ENCODE data around the gene PRPSAP1. TPM values are rescaled to one million over a fixed set of nuclear protein-coding genes. Genes with fewer than 3 reads are reported as not detected.
"Not testable (repeated sequence)": the region's sequence is repeated elsewhere in the genome, so short reads cannot be mapped to it uniquely, and the experiment has no call there.

Gene PRPSAP1
- polyA plus RNA-seq, 1 donor from 2014 or later, result 62.0 TPM

GRCh38 chr17:76333673-76334505 is 19.8 kb downstream of the PRPSAP1 start:
- Mint-ChIP-seq H3K27ac (peak overlapping the region in 1 of 3 donors; percentile 77), H3K4me1 (peaks cover 0 to 8% (median 0%) of the 10 kb centered on the region in 3 donors), H3K36me3 (peaks cover 2% of the 10 kb centered on the region), H3K4me3 (no peak overlapping the region), H3K27me3 (no peaks in the 10 kb centered on the region), H3K9me3 (no peaks in the 10 kb centered on the region)

- H3K4me3 Mint-ChIP-seq, result no peak overlapping the region
- H3K4me1 Mint-ChIP-seq, result peaks cover 0 to 8% (median 0%) of the 10 kb centered on the region in 3 donors
- H3K27ac Mint-ChIP-seq, result no peak overlapping the region
- no peaks in the 10 kb centered on the region for H3K9me3 Mint-ChIP-seq
- peaks cover 1% of the 10 kb centered on the region for H3K36me3 Mint-ChIP-seq
- no peaks in the 10 kb centered on the region for H3K27me3 Mint-ChIP-seq
These were observed 22.6 kb downstream of the PRPSAP1 start for GRCh38 chr17:76331083-76331482.

GRCh38 chr17:76329664-76330063 is 24.1 kb downstream of the PRPSAP1 start:
- Mint-ChIP-seq H3K36me3 (peaks cover 4% of the 10 kb centered on the region), H3K27ac (no peak overlapping the region), H3K9me3 (no peaks in the 10 kb centered on the region), H3K4me3 (no peak overlapping the region), H3K4me1 (peaks cover 0 to 8% (median 0%) of the 10 kb centered on the region in 3 donors), H3K27me3 (no peaks in the 10 kb centered on the region)

GRCh38 chr17:76327696-76328095 is 26.0 kb downstream of the PRPSAP1 start:
- Mint-ChIP-seq H3K36me3 (peaks cover 6% of the 10 kb centered on the region), H3K9me3 (no peaks in the 10 kb centered on the region), H3K27me3 (no peaks in the 10 kb centered on the region)

GRCh38 chr17:76326306-76326705 is 27.4 kb downstream of the PRPSAP1 start:
- peaks cover 0 to 3% (median 0%) of the 10 kb centered on the region in 3 donors for H3K4me1 Mint-ChIP-seq
- H3K4me3 Mint-ChIP-seq, result no peak overlapping the region
- H3K9me3 Mint-ChIP-seq, result no peaks in the 10 kb centered on the region
- peaks cover 8% of the 10 kb centered on the region for H3K36me3 Mint-ChIP-seq
- no peaks in the 10 kb centered on the region for H3K27me3 Mint-ChIP-seq
- H3K27ac Mint-ChIP-seq, result no peak overlapping the region

More at GRCh38 chr17:76327696-76328095, 26.0 kb downstream of the PRPSAP1 start:
- Mint-ChIP-seq H3K4me3 (no peak overlapping the region), H3K27ac (no peak overlapping the region), H3K4me1 (peaks cover 0 to 5% (median 0%) of the 10 kb centered on the region in 3 donors)

GRCh38 chr17:76318586-76318985 is 35.1 kb downstream of the PRPSAP1 start:
- H3K4me3 Mint-ChIP-seq, result no peak overlapping the region
- peaks cover 0 to 1% (median 0%) of the 10 kb centered on the region in 3 donors for H3K4me1 Mint-ChIP-seq
- no peak overlapping the region for H3K27ac Mint-ChIP-seq
- H3K36me3 Mint-ChIP-seq, result peaks cover 7% of the 10 kb centered on the region
- H3K9me3 Mint-ChIP-seq, result no peaks in the 10 kb centered on the region
- no peaks in the 10 kb centered on the region for H3K27me3 Mint-ChIP-seq

GRCh38 chr17:76317535-76317934 is 36.2 kb downstream of the PRPSAP1 start:
- Mint-ChIP-seq H3K4me1 (peaks cover 0 to 1% (median 0%) of the 10 kb centered on the region in 3 donors), H3K27ac (no peak overlapping the region), H3K27me3 (no peaks in the 10 kb centered on the region), H3K36me3 (peaks cover 5% of the 10 kb centered on the region), H3K9me3 (no peaks in the 10 kb centered on the region), H3K4me3 (no peak overlapping the region)

GRCh38 chr17:76314392-76315227 is 39.1 kb downstream of the PRPSAP1 start:
- Mint-ChIP-seq H3K27me3 (no peaks in the 10 kb centered on the region), H3K27ac (no peak overlapping the region), H3K4me3 (no peak overlapping the region), H3K36me3 (peaks cover 5% of the 10 kb centered on the region), H3K4me1 (no peaks in the 10 kb centered on the region), H3K9me3 (no peaks in the 10 kb centered on the region)

- H3K9me3 Mint-ChIP-seq, result no peaks in the 10 kb centered on the region
- peak overlapping the region in 1 of 3 donors; percentile 33 for H3K27ac Mint-ChIP-seq
- peaks cover 5% of the 10 kb centered on the region for H3K36me3 Mint-ChIP-seq
- H3K4me1 Mint-ChIP-seq, result no peaks in the 10 kb centered on the region
- no peaks in the 10 kb centered on the region for H3K27me3 Mint-ChIP-seq
- H3K4me3 Mint-ChIP-seq, result no peak overlapping the region
These were observed 41.0 kb downstream of the PRPSAP1 start for GRCh38 chr17:76312735-76313134.

- peaks cover 0 to 1% (median 0%) of the 10 kb centered on the region in 3 donors for H3K4me1 Mint-ChIP-seq
- H3K27me3 Mint-ChIP-seq, result no peaks in the 10 kb centered on the region
- H3K4me3 Mint-ChIP-seq, result no peak overlapping the region
- no peak overlapping the region for H3K27ac Mint-ChIP-seq
- H3K9me3 Mint-ChIP-seq, result no peaks in the 10 kb centered on the region
- H3K36me3 Mint-ChIP-seq, result peaks cover 5% of the 10 kb centered on the region
These were observed 44.3 kb downstream of the PRPSAP1 start for GRCh38 chr17:76309461-76309860.

GRCh38 chr17:76307966-76308338 is 45.8 kb downstream of the PRPSAP1 start, which contains the start of gene QRICH2:
Gene QRICH2, minus strand, starts transcription at chr17:76308276. Its CDS starts 278 bp downstream, at chr17:76307998.
- H3K36me3 Mint-ChIP-seq, result peaks cover 5% of the 10 kb centered on the region
- no peaks in the 10 kb centered on the region for H3K9me3 Mint-ChIP-seq
- no peaks in the 10 kb centered on the region for H3K27me3 Mint-ChIP-seq
- no peak within 1 kb of the TSS for H3K4me3 Mint-ChIP-seq
- peaks cover 0 to 3% (median 0%) of the 10 kb centered on the region in 3 donors for H3K4me1 Mint-ChIP-seq
- peak within 1 kb of the TSS in 1 of 3 donors; percentile 63 for H3K27ac Mint-ChIP-seq

- H3K27me3 Mint-ChIP-seq, result no peaks in the 10 kb centered on the region
These were observed 46.3 kb downstream of the PRPSAP1 start for GRCh38 chr17:76307299-76307965.

GRCh38 chr17:76305135-76305454 is 48.6 kb downstream of the PRPSAP1 start:
- not testable (repeated sequence) for H3K27me3 Mint-ChIP-seq, H3K9me3 Mint-ChIP-seq, H3K4me1 Mint-ChIP-seq, H3K4me3 Mint-ChIP-seq, H3K36me3 Mint-ChIP-seq
- peak overlapping the region in 1 of 3 donors; percentile 65 for H3K27ac Mint-ChIP-seq

More at GRCh38 chr17:76307299-76307965, 46.3 kb downstream of the PRPSAP1 start:
- Mint-ChIP-seq H3K9me3 (no peaks in the 10 kb centered on the region), H3K27ac (peak overlapping the region in 1 of 3 donors; percentile 63), H3K4me1 (peaks cover 0 to 3% (median 0%) of the 10 kb centered on the region in 3 donors), H3K36me3 (peaks cover 5% of the 10 kb centered on the region), H3K4me3 (no peak overlapping the region)

- Mint-ChIP-seq H3K36me3 (peaks cover 2% of the 10 kb centered on the region), H3K9me3 (no peaks in the 10 kb centered on the region), H3K27me3 (no peaks in the 10 kb centered on the region), H3K4me1 (peaks cover 0 to 3% (median 0%) of the 10 kb centered on the region in 3 donors), H3K4me3 (peak overlapping the region in 1 of 4 donors; percentile 68), H3K27ac (peak overlapping the region in 1 of 3 donors; percentile 65)
These were observed 49.2 kb downstream of the PRPSAP1 start for GRCh38 chr17:76304226-76305134.

All from IgD-negative memory B cell (primary cell).